NCI-H774 (cell line): ENCODE measurements around the gene SUSD1.
A peak's percentile ranks its signal among the peaks of the same experiment; 100 is the strongest.
"Not testable (repeated sequence)": the region's sequence is repeated elsewhere in the genome, so short reads cannot be mapped to it uniquely, and the experiment has no call there.

Source experiments
- DNase-seq: peaks from one replicate; lab custom pipeline; 2025; lab: John Stamatoyannopoulos, UW

SUSD1 gene

GRCh38 chr9:112174965-112175795 is at the start of gene SUSD1:
TSS of gene SUSD1 (minus strand) at chr9:112175297. CDS start at chr9:112175235, 62 bp downstream.
- peak; percentile 43 for DNase-seq

GRCh38 chr9:112224401-112225289 is 49.5 kb upstream of the SUSD1 start:
- DNase-seq, result no peak

GRCh38 chr9:112218908-112219307 is 43.8 kb upstream of the SUSD1 start:
- DNase-seq, result no peak

GRCh38 chr9:112212926-112213325 is 37.8 kb upstream of the SUSD1 start:
- DNase-seq, result no peak

GRCh38 chr9:112207451-112207850 is 32.4 kb upstream of the SUSD1 start:
- DNase-seq, result no peak

- no peak for DNase-seq
Observed at GRCh38 chr9:112203536-112203935, 28.4 kb upstream of the SUSD1 start.

GRCh38 chr9:112200711-112201110 is 25.6 kb upstream of the SUSD1 start:
- DNase-seq, result no peak

- no peak for DNase-seq
Observed at GRCh38 chr9:112198646-112199045, 23.5 kb upstream of the SUSD1 start.

GRCh38 chr9:112194969-112195431 is 19.9 kb upstream of the SUSD1 start:
- DNase-seq, result no peak

- no peak for DNase-seq
Observed at GRCh38 chr9:112193572-112194288, 18.6 kb upstream of the SUSD1 start.

GRCh38 chr9:112190320-112190719 is 15.2 kb upstream of the SUSD1 start:
- not testable (repeated sequence) for DNase-seq

GRCh38 chr9:112188884-112189283 is 13.8 kb upstream of the SUSD1 start:
- no peak for DNase-seq

GRCh38 chr9:112187404-112187803 is 12.3 kb upstream of the SUSD1 start:
- DNase-seq, result no peak

- no peak for DNase-seq
Observed at GRCh38 chr9:112186695-112187094, 11.6 kb upstream of the SUSD1 start.

GRCh38 chr9:112184946-112185345 is 9.8 kb upstream of the SUSD1 start:
- DNase-seq, result no peak

GRCh38 chr9:112184221-112184620 is 9.1 kb upstream of the SUSD1 start:
- no peak for DNase-seq

- no peak for DNase-seq
Observed at GRCh38 chr9:112180387-112180881, 5.3 kb upstream of the SUSD1 start.

- no peak for DNase-seq
Observed at GRCh38 chr9:112179816-112180215, 4.7 kb upstream of the SUSD1 start.

- no peak for DNase-seq
Observed at GRCh38 chr9:112176524-112176923, 1.4 kb upstream of the SUSD1 start.

- DNase-seq, result no peak
Observed at GRCh38 chr9:112175796-112176315, 759 bp upstream of the SUSD1 start.

GRCh38 chr9:112174222-112174964 is 704 bp downstream of the SUSD1 start:
- DNase-seq, result peak; percentile 43
